OCI-LY1 (cell line): ENCODE measurements around the gene GTF3C2.
"Not testable (repeated sequence)": the region's sequence is repeated elsewhere in the genome, so short reads cannot be mapped to it uniquely, and the experiment has no call there.

Source experiments
- H2AFZ ChIP-seq: fragments of 200-600 bp; sonication (generic), shearing (Covaris generic); 2 replicates; pipeline ENCODE4 v1.6.0; 2014; ENCODE audit warnings: antibody characterized with exemption, mild to moderate bottlenecking, low read length
- H3F3A ChIP-seq: fragments of 200-600 bp; sonication (generic), shearing (Covaris generic); 2 replicates; pipeline ENCODE4 v1.6.0; 2014; ENCODE audit warnings: mild to moderate bottlenecking, antibody characterized with exemption, low read length, moderate library complexity; ENCODE audit not compliant: insufficient read depth
- H3K27ac ChIP-seq: fragments of 200-600 bp; sonication (generic); 2 replicates; pipeline ENCODE4 v1.5.1; 2014; ENCODE audit warnings: low read length, mixed run types, mild to moderate bottlenecking, low read depth; ENCODE audit not compliant: poor library complexity, severe bottlenecking
- H3K27me3 ChIP-seq: fragments of 200-600 bp; sonication (generic); 2 replicates; pipeline ENCODE4 v1.6.0; 2014; ENCODE audit warnings: antibody characterized with exemption, mild to moderate bottlenecking, low read length, moderate library complexity; ENCODE audit not compliant: insufficient read depth
- H3K36me3 ChIP-seq: fragments of 200-600 bp; sonication (generic); 2 replicates; pipeline ENCODE4 v1.6.1; 2014; ENCODE audit warnings: mild to moderate bottlenecking, antibody characterized with exemption, low read length, moderate library complexity, mixed read lengths; ENCODE audit not compliant: insufficient read depth
- H3K4me1 ChIP-seq: fragments of 200-600 bp; sonication (generic); 2 replicates; pipeline ENCODE4 v1.5.1; 2014; ENCODE audit warnings: mild to moderate bottlenecking, low read length, moderate library complexity; ENCODE audit not compliant: insufficient read depth, severe bottlenecking
- H3K4me2 ChIP-seq: fragments of 200-600 bp; sonication (generic), shearing (Covaris generic); 2 replicates; pipeline ENCODE4 v1.6.1; 2014; ENCODE audit warnings: low read length
- H3K4me3 ChIP-seq: fragments of 200-600 bp; sonication (generic); 2 replicates; pipeline ENCODE4 v1.5.1; 2014; ENCODE audit warnings: low read length, low read depth, mild to moderate bottlenecking, mixed read lengths; ENCODE audit not compliant: poor library complexity, severe bottlenecking
- H3K79me2 ChIP-seq: fragments of 200-600 bp; shearing (Covaris generic); 2 replicates; pipeline ENCODE4 v1.6.1; 2016; ENCODE audit warnings: mixed run types, low read length, mixed read lengths; ENCODE audit not compliant: insufficient read depth
- H3K9ac ChIP-seq: fragments of 200-600 bp; sonication (generic), shearing (Covaris generic); 2 replicates; pipeline ENCODE4 v1.6.1; 2014; ENCODE audit warnings: mild to moderate bottlenecking, low read length, mixed read lengths
- H3K9me2 ChIP-seq: fragments of 200-600 bp; sonication (generic), shearing (Covaris generic); 2 replicates; pipeline ENCODE4 v1.6.1; 2014; ENCODE audit warnings: low read depth, mild to moderate bottlenecking, low read length, mixed read lengths
- H3K9me3 ChIP-seq: fragments of 200-600 bp; shearing (Covaris generic); 2 replicates; pipeline ENCODE4 v1.6.1; 2014; ENCODE audit warnings: low read length, mixed read lengths
- H4K20me1 ChIP-seq: fragments of 200-600 bp; sonication (generic), shearing (Covaris generic); 2 replicates; pipeline ENCODE4 v1.6.0; 2016; ENCODE audit warnings: mild to moderate bottlenecking, low read length; ENCODE audit not compliant: insufficient read depth
- EZH2 ChIP-seq: fragments of 200-600 bp; sonication (generic), shearing (Covaris generic); IDR thresholded peaks from 2 replicates; pipeline ENCODE4 v1.8.0; 2017; ENCODE audit warnings: borderline replicate concordance, mixed run types, mild to moderate bottlenecking, antibody characterized with exemption, low read length, moderate library complexity, mixed read lengths
- TF ChIP-seq, protein P1 (sequence below): fragments of 200-600 bp; sonication (generic), shearing (Covaris generic); IDR thresholded peaks from 2 replicates; pipeline ENCODE4 v1.5.1; 2017; ENCODE audit warnings: mild to moderate bottlenecking, antibody characterized with exemption, low read length, moderate library complexity, mixed read lengths

GTF3C2 gene

DNA sequence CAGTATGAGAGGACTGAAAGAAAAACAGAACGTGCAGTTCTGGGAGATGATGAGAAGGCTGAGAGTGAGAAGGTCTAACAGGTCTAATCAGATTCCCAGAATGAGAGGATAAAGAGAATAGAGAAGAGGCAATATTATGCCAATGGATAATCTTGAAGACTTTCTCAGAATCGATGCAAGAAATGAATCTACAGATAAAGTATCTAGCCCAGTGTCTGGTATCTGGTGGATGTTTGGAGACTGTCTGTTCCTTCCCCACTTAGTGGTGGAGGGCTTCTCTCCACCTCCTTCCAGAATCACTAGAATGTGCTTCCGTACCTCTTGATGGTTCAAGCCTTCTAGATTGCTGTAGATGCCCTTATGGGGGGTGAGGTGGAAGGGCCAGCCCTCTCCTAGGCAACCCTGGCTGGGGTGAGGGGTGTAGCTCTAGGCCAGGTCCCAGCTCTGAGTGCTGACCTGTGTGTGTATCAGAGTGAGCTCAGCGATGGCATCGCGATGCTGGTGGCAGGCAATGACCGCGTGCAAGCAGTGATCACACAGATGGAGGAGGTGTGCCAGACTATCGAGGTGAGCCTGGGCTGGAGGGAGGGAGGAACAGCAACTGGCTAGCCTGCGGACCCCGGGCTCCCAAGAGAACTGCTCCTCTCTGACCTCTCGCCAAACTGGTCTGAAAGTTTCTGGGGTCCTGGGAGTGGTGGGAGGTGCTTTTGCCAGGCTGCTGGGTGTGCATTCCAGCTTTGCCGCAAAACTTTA is 51.9 kb downstream of the GTF3C2 start:
- Histone ChIP-seq H3K27me3 (no peaks in the 10 kb centered on the region), H3K27ac (no peak overlapping the region), H3K4me1 (peaks cover 8% of the 10 kb centered on the region), H2AFZ (no peak overlapping the region), H3K79me2 (no peaks in the 10 kb centered on the region), H3K9me3 (no peaks in the 10 kb centered on the region), H3K9ac (no peak overlapping the region), H3F3A (no peaks in the 10 kb centered on the region), H4K20me1 (no peaks in the 10 kb centered on the region), H3K4me2 (no peak overlapping the region), H3K36me3 (peaks cover 9% of the 10 kb centered on the region), H3K9me2 (no peaks in the 10 kb centered on the region), H3K4me3 (no peak overlapping the region)
- no peak for TF ChIP-seq EZH2
- TF ChIP-seq, protein P1, sequence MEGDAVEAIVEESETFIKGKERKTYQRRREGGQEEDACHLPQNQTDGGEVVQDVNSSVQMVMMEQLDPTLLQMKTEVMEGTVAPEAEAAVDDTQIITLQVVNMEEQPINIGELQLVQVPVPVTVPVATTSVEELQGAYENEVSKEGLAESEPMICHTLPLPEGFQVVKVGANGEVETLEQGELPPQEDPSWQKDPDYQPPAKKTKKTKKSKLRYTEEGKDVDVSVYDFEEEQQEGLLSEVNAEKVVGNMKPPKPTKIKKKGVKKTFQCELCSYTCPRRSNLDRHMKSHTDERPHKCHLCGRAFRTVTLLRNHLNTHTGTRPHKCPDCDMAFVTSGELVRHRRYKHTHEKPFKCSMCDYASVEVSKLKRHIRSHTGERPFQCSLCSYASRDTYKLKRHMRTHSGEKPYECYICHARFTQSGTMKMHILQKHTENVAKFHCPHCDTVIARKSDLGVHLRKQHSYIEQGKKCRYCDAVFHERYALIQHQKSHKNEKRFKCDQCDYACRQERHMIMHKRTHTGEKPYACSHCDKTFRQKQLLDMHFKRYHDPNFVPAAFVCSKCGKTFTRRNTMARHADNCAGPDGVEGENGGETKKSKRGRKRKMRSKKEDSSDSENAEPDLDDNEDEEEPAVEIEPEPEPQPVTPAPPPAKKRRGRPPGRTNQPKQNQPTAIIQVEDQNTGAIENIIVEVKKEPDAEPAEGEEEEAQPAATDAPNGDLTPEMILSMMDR = no peak

DNA sequence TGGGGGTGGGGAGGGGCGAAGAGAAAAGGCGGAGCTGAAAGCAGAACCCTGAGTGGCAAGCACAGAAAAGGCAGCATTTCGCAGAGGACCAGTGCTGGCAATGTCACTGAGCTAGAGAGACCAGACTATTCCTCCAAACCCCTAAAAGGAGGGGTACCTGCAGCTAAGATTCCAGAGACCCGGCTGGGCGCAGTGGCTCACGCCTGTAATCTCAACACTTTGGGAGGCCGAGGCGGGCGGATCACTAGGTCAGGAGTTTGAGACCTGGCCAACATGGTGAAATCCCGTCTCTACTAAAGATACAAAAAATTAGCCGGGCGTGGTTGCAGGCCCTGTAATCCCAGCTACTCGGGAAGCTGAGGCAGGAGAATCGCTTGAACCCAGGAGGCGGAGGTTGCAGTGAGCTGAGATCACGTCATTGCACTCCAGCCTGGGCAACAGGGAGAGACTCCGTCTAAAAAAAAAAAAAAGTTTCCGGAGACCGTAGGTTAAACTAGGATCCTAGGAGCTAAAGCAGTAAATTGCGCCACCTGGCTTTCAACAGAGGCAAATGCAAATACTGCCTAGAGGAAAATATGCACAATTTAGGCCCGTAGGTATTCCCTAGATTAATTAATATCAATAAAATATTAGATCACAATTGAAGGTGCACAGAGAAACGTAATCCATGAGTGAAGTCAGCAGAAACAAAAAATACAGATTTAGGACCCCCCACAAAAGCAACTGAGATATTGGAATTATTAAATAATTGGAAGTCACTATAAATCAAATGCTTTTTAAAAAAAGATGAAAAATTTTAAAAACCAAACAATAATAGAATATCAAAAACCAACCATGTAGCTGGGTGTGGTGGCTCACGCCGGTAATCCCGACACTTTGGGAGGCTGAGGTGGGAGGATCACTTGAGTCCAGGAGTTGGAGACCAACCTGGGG is 53.2 kb downstream of the GTF3C2 start:
- Histone ChIP-seq H3K4me1 (peaks cover 8% of the 10 kb centered on the region), H3K9me2 (no peaks in the 10 kb centered on the region), H3K4me3 (peak overlapping the region; percentile 59), H3K79me2 (no peaks in the 10 kb centered on the region), H3K4me2 (peak overlapping the region; percentile 84), H3K27me3 (no peaks in the 10 kb centered on the region), H3K9ac (peak overlapping the region; percentile 60), H3K9me3 (no peaks in the 10 kb centered on the region), H2AFZ (peak overlapping the region; percentile 88; the same call in 1 of the 2 replicates), H3K36me3 (peaks cover 2% of the 10 kb centered on the region; the same call in 1 of the 2 replicates), H3K27ac (peak overlapping the region; percentile 5), H4K20me1 (no peaks in the 10 kb centered on the region), H3F3A (no peaks in the 10 kb centered on the region)
- TF ChIP-seq, protein P1 = peak; percentile 80
- TF ChIP-seq EZH2 = no peak

DNA sequence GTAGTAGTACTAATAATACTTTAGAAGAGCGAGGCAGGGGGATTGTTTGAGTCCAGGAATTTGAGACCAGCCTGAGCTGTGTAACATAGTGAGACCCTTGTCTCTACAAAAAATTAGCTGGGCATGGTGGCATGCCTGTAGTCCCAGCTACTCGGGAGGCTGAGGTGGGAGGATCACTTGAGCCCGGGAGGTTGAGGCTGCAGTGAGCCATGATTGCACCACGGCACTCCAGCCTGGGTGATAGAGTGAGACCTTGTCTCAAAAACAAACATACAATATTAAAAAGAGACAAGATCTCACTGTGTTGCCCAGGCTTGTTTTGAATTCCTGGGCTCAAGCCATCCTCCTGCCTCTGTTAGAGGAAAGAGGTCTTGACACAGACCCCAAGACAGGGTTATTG is 56.0 kb downstream of the GTF3C2 start:
- H3K4me1 ChIP-seq, H3K9me3 ChIP-seq, H3K9me2 ChIP-seq, H4K20me1 ChIP-seq, H2AFZ ChIP-seq, H3K9ac ChIP-seq, H3K36me3 ChIP-seq, H3K27me3 ChIP-seq, H3K4me3 ChIP-seq, H3K4me2 ChIP-seq, H3F3A ChIP-seq, H3K27ac ChIP-seq, H3K79me2 ChIP-seq: not testable (repeated sequence)
